Kidney (tissue), 14 donors: ENCODE data around the gene P3H2. TPM values are rescaled to one million over a fixed set of nuclear protein-coding genes. Genes with fewer than 3 reads are reported as not detected.

Experiments used
- DNase-seq, 5 donors: peaks; one replicate each; pipeline ENCODE4 v3.0.0-alpha.2; 2013 to 2020
- FAIRE-seq: peaks from 2 replicates; lab custom pipeline; 2012; peaks lifted over from hg19 to GRCh38; lab: Jason Lieb, UNC
- H3K27ac ChIP-seq, 2 donors: one replicate each; pipeline ENCODE4 v1.7.0; 2013; ENCODE audit warnings: low read depth in 2 of 2, low read length in 2 of 2, inconsistent platforms in 1 of 2
- H3K27me3 ChIP-seq: one replicate; pipeline ENCODE4 v1.7.1; 2013; ENCODE audit warnings: low read length, inconsistent platforms; ENCODE audit not compliant: control insufficient read depth, insufficient read depth
- H3K36me3 ChIP-seq, 3 donors: one replicate each; pipeline versions ENCODE4 v1.7.0 to v1.7.1; 2013; ENCODE audit warnings: low read length in 3 of 3, control low read depth in 1 of 3, inconsistent platforms in 1 of 3; ENCODE audit not compliant: insufficient read depth in 3 of 3, control insufficient read depth in 2 of 3
- H3K4me1 ChIP-seq, 3 donors: one replicate each; pipeline versions ENCODE4 v1.7.0 to v1.7.1; 2013; ENCODE audit warnings: low read length in 3 of 3, inconsistent platforms in 1 of 3, low read depth in 1 of 3; ENCODE audit not compliant: control insufficient read depth in 2 of 3, insufficient read depth in 2 of 3
- H3K4me3 ChIP-seq, 3 donors: one replicate each; pipeline versions ENCODE4 v1.7.0 to v1.8.1; 2013; ENCODE audit warnings: low read length in 3 of 3, control low read depth in 1 of 3, inconsistent platforms in 1 of 3
- H3K9ac ChIP-seq, 3 donors: one replicate each; pipeline versions ENCODE4 v1.7.0 to v1.7.1; 2013; ENCODE audit warnings: low read length in 3 of 3, control low read depth in 1 of 3, inconsistent platforms in 1 of 3
- H3K9me3 ChIP-seq, 3 donors: one replicate each; pipeline versions ENCODE4 v1.7.0 to v1.7.1; 2013; ENCODE audit warnings: low read length in 3 of 3, control low read depth in 1 of 3, inconsistent platforms in 1 of 3; ENCODE audit not compliant: control insufficient read depth in 2 of 3, insufficient read depth in 1 of 3
- CTCF ChIP-seq: IDR thresholded peaks from 3 replicates; pipeline ENCODE4 v1.5.1; 2012; ENCODE audit warnings: mild to moderate bottlenecking, moderate library complexity, borderline replicate concordance; ENCODE audit not compliant: insufficient read depth; ENCODE audit errors: extremely low read depth
- intact Hi-C: fragments of 100-400 bp; cut with DNase I; formaldehyde crosslinking; loops from one replicate; pipeline ENCODE4 v1.11.1; 2022
- polyA plus RNA-seq: library from polyadenylated mRNA; stranded (reverse); fragments of 350-450 nt; fragmentation: Illumina TruSeq; extraction: RNeasy Lipid Tissue Mini Kit (QIAGEN cat#74804); gene quantifications from one replicate; pipeline ENCODE4 v1.2.3, GENCODE V29; 2014; ENCODE audit warnings: low read depth, low replicate concordance; ENCODE audit not compliant: insufficient read depth
- total RNA-seq: library from RNA; stranded (reverse); fragmentation: NEBNext Ultra II Directional; extraction: Animal tissue kit (Norgen Biotek cat#: 25700); gene quantifications from one replicate; pipeline ENCODE4 v1.2.1, GENCODE V29; 2021
- donor health status: control.
- donor health status: control.
- donor health status: control.
- donor health status: control.
- donor health status: control.
- donor health status: DM: yes; HTN: yes; CAD: no.
- donor health status: Normal renal cell carcinoma (clear cell type).

P3H2 gene
- total and polyA plus RNA-seq, 2 donors from 2014 or later, result 57.2 to 103 TPM

- intact Hi-C loops, result no loop called here
- no peaks in the 10 kb centered on the region for H3K27me3 ChIP-seq
- no peaks in the 10 kb centered on the region for H3K9me3 ChIP-seq
- H3K4me1 ChIP-seq, result peaks cover 0 to 23% (median 14%) of the 10 kb centered on the region in 3 donors
- peak overlapping the region; percentile 84 to 92 for H3K27ac ChIP-seq
- TF ChIP-seq CTCF, result no peak
- DNase-seq, result peak in 1 of 5 donors; percentile 52
- FAIRE-seq, result no peak
- H3K4me3 ChIP-seq, result peak overlapping the region; percentile 71 to 80 (median 78)
- peak overlapping the region; percentile 58 to 74 (median 59) for H3K9ac ChIP-seq
- H3K36me3 ChIP-seq, result no peaks in the 10 kb centered on the region
Observed at GRCh38 chr3:190119461-190120268, 1.0 kb downstream of the P3H2 start.

GRCh38 chr3:190118438-190118837 is 2.3 kb downstream of the P3H2 start:
- DNase-seq (no peak), FAIRE-seq (no peak)
- Histone ChIP-seq H3K36me3 (no peaks in the 10 kb centered on the region), H3K4me3 (peak overlapping the region; percentile 53 to 62 (median 54)), H3K27me3 (no peaks in the 10 kb centered on the region), H3K9me3 (no peaks in the 10 kb centered on the region), H3K9ac (peak overlapping the region in 1 of 3 donors; percentile 17), H3K4me1 (peaks cover 0 to 14% (median 12%) of the 10 kb centered on the region in 3 donors), H3K27ac (peak overlapping the region; percentile 50 to 56)
- TF ChIP-seq CTCF, result no peak
- intact Hi-C loops, result no loop called here

- H3K27me3 ChIP-seq, result no peaks in the 10 kb centered on the region
- H3K27ac ChIP-seq, result peak overlapping the region; percentile 50 to 56
- intact Hi-C loops, result no loop called here
- DNase-seq (no peak), FAIRE-seq (no peak)
- H3K4me1 ChIP-seq, result peaks cover 0 to 12% (median 12%) of the 10 kb centered on the region in 3 donors
- no peaks in the 10 kb centered on the region for H3K9me3 ChIP-seq
- no peak for TF ChIP-seq CTCF
- H3K9ac ChIP-seq, result peak overlapping the region in 1 of 3 donors; percentile 17
- H3K36me3 ChIP-seq, result no peaks in the 10 kb centered on the region
- H3K4me3 ChIP-seq, result peak overlapping the region; percentile 53 to 62 (median 54)
Observed at GRCh38 chr3:190117981-190118380, 2.7 kb downstream of the P3H2 start.
